Lung (tissue), 12 donors: ENCODE measurements around the gene TTLL8. TPM values are rescaled to one million over a fixed set of nuclear protein-coding genes. Genes with fewer than 3 reads are reported as not detected.

ENCODE experiments used
- ATAC-seq: fragments of 200-7000 bp; cut with Tn5 transposase; one replicate; pipeline ENCODE4 v1.9.1; 2020; ENCODE audit warnings: moderate number of reproducible peaks; ENCODE audit not compliant: insufficient read depth, low FRiP score
- DNase-seq, 3 donors: peaks; one replicate each; pipeline ENCODE4 v3.0.0-alpha.2; 2013 to 2017
- H3K27ac ChIP-seq, 2 donors: one replicate each; pipeline ENCODE4 v1.5.1; 2013; ENCODE audit warnings: mild to moderate bottlenecking in 2 of 2, moderate library complexity in 2 of 2, control low read depth in 1 of 2, inconsistent platforms in 1 of 2, low read depth in 1 of 2, low read length in 1 of 2
- H3K27me3 ChIP-seq, 3 donors: one replicate each; pipeline ENCODE4 v1.5.1; 2013; ENCODE audit warnings: low read length in 2 of 3; ENCODE audit not compliant: control insufficient read depth in 3 of 3, insufficient read depth in 3 of 3
- H3K36me3 ChIP-seq, 4 donors: one replicate each; pipeline ENCODE4 v1.5.1; 2013; ENCODE audit warnings: low read length in 4 of 4, mild to moderate bottlenecking in 1 of 4, moderate library complexity in 1 of 4; ENCODE audit not compliant: control insufficient read depth in 4 of 4, insufficient read depth in 4 of 4
- H3K4me1 ChIP-seq, 5 donors: one replicate each; pipeline ENCODE4 v1.5.1; 2013; ENCODE audit warnings: low read length in 5 of 5, mild to moderate bottlenecking in 2 of 5, moderate library complexity in 1 of 5; ENCODE audit not compliant: control insufficient read depth in 5 of 5, insufficient read depth in 5 of 5
- H3K4me3 ChIP-seq: one replicate; pipeline ENCODE4 v1.5.1; 2013; ENCODE audit warnings: mild to moderate bottlenecking, control low read depth, moderate library complexity
- H3K9ac ChIP-seq, 2 donors: one replicate each; pipeline ENCODE4 v1.5.1; 2013; ENCODE audit warnings: low read length in 2 of 2, control low read depth in 1 of 2; ENCODE audit not compliant: insufficient read depth in 1 of 2
- H3K9me3 ChIP-seq, 4 donors: one replicate each; pipeline ENCODE4 v1.5.1; 2013; ENCODE audit warnings: low read length in 3 of 4, mild to moderate bottlenecking in 1 of 4, moderate library complexity in 1 of 4; ENCODE audit not compliant: control insufficient read depth in 4 of 4, insufficient read depth in 3 of 4
- whole genome bisulfite sequencing, 2 donors: extraction: QIAGEN DNeasy Blood & Tissue Kit; methylation state at CpG; one replicate each; pipeline ENCODE4 v1.1.7; 2013; 5-methylcytosine and 5-hydroxymethylcytosine counted together
- polyA plus RNA-seq, 2 donors: library from polyadenylated mRNA; stranded (reverse); fragments of 200-250 nt; gene quantifications; one replicate each; pipeline ENCODE4 v1.2.1, GENCODE V29; 2013
- total RNA-seq, 2 donors: library from RNA; depleted of rRNA in 1 of 2; stranded (reverse); fragments of >200 nt in 1 of 2; gene quantifications; one replicate each; pipeline ENCODE4 v1.2.1, GENCODE V29; 2014 to 2021
- TF ChIP-seq, protein P1 (sequence below): IDR thresholded peaks from 2 replicates; pipeline ENCODE4 v1.5.1; 2012; ENCODE audit warnings: mild to moderate bottlenecking; ENCODE audit errors: control extremely low read depth, extremely low read depth
- donor health status: control.
- donor health status: control.
- donor health status: Bipolar disorder and iron deficiency.
- donor health status: healthy.
- donor health status: DM: yes; HTN: yes; CAD: no.

Gene TTLL8
- total and polyA plus RNA-seq, 4 donors = not detected

DNA sequence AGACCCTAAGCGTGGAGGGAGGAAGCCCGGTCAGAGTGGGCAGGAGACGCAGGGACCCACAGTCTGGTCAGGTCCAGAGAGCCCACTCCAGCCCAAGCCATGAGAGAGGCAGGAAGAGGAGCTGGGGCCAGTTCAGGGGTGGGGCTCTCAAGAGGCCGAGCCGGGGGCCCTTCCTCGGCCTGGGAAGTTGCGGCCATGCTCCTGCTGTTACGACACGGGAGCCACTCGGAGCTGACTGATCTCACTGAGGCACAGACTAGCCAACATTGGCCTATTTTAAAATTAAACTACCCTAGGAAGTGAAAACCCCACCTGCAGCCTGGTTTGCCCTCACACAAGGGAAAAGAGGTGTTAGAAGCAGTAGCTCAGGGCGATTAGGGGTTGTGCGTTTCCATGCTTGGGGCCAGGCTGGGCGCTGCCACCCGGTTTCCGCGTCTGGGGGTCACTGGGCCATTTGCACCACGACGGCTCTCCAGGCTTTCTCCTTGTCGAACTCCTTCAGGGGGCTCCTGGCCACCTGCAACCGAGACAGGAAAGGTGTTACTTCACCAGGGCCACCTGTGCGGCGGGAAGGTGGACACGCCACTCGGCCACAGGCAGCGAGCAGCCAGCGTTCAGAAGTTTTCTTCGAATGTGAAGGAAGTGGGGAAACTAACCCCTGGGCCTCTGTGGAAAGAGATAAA lies 3.2 kb upstream of the TTLL8 start:
- no peak for DNase-seq
- 20 to 51% methylated on average over 27 of the region's 27 CpGs for WGBS, 2 donors
- no peak overlapping the region for H3K9ac ChIP-seq
- TF ChIP-seq, protein P1, sequence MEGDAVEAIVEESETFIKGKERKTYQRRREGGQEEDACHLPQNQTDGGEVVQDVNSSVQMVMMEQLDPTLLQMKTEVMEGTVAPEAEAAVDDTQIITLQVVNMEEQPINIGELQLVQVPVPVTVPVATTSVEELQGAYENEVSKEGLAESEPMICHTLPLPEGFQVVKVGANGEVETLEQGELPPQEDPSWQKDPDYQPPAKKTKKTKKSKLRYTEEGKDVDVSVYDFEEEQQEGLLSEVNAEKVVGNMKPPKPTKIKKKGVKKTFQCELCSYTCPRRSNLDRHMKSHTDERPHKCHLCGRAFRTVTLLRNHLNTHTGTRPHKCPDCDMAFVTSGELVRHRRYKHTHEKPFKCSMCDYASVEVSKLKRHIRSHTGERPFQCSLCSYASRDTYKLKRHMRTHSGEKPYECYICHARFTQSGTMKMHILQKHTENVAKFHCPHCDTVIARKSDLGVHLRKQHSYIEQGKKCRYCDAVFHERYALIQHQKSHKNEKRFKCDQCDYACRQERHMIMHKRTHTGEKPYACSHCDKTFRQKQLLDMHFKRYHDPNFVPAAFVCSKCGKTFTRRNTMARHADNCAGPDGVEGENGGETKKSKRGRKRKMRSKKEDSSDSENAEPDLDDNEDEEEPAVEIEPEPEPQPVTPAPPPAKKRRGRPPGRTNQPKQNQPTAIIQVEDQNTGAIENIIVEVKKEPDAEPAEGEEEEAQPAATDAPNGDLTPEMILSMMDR = no peak
- peaks cover 0 to 3% (median 0%) of the 10 kb centered on the region in 3 donors for H3K27me3 ChIP-seq
- no peak overlapping the region for H3K4me3 ChIP-seq
- no peak overlapping the region for H3K27ac ChIP-seq
- ATAC-seq = no peak
- H3K36me3 ChIP-seq = no peaks in the 10 kb centered on the region
- no peaks in the 10 kb centered on the region for H3K9me3 ChIP-seq
- H3K4me1 ChIP-seq = peaks cover 2 to 15% (median 4%) of the 10 kb centered on the region in 5 donors

DNA sequence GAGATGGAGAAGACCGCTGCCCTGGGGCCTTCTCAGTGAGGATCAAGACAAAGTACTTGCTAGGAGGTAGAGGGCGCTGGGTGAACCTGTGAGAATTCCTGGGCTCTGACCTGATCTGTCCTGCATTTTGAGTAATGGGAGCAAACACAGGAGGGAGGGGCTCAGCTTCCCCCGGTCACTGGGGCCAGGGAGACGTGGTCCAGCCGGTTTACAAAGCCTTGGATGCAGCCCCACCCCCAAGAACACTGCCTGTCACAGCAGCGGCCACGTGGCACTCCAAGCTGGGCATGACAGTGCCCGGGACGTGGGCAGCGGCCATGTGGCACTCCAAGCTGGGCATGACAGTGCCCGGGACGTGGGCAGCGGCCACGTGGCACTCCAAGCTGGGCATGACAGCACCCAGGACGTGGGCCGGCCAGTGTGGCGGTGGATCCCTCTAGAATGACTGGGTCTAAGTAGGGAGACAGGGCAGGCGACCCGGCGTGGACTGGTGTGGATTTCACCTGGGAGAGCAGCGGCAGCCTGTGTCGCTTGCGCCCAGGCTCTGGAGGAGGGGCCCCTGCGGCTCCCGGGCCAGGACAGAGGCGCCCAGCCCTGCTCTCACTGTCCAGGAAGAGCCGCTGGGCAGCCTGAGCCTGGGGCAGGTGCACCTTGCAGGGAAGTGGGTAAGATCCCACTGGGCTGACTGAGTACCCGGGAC lies 2.5 kb upstream of the TTLL8 start:
- Histone ChIP-seq H3K9ac (no peak overlapping the region), H3K4me3 (no peak overlapping the region), H3K27me3 (peaks cover 0 to 3% (median 0%) of the 10 kb centered on the region in 3 donors), H3K4me1 (peaks cover 2 to 15% (median 4%) of the 10 kb centered on the region in 5 donors), H3K27ac (no peak overlapping the region), H3K36me3 (no peaks in the 10 kb centered on the region), H3K9me3 (no peaks in the 10 kb centered on the region)
- TF ChIP-seq, protein P1 = no peak
- ATAC-seq (no peak), DNase-seq (peak in 1 of 3 donors; percentile 48)
- WGBS, 2 donors = 62 to 71% methylated on average over 28 of the region's 28 CpGs

DNA sequence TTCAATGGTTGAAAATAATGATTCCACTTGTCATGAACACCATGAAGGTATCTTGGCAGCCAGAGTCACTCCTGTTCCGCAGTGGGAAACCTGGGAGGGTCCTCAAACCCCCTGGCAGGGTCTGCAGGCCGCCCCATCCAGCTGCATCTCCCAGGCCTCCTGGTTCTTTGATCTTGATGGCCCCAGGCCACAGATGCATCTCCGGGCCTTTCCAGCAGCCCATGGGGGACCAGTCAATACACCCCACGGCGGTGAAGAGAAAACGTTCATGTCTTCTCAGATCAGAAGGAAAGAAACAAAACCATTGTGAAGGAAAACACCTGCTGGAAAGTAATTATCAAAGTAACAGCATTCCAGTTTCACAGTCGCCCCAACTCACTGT lies 1.8 kb upstream of the TTLL8 start:
- Histone ChIP-seq H3K27me3 (peaks cover 0 to 3% (median 0%) of the 10 kb centered on the region in 3 donors), H3K4me3 (no peak overlapping the region)
- no peak for DNase-seq

More for the DNA sequence above, 1.8 kb upstream of the TTLL8 start:
- Histone ChIP-seq H3K36me3 (no peaks in the 10 kb centered on the region), H3K9me3 (no peaks in the 10 kb centered on the region), H3K27ac (no peak overlapping the region), H3K9ac (no peak overlapping the region), H3K4me1 (peaks cover 2 to 15% (median 4%) of the 10 kb centered on the region in 5 donors)
- no peak for ATAC-seq
- TF ChIP-seq, protein P1 = no peak
- WGBS, 2 donors = 83 to 86% methylated on average over 7 of the region's 7 CpGs
